HEK293 (cell line): ENCODE data around the gene VIPR2.

Experiments
- CTCF ChIA-PET: fragments of 350-600 bp; formaldehyde crosslinking; extraction: SDS; loops from one replicate; lab custom pipeline; 2021; ENCODE audit warnings: antibody characterized with exemption; lab: Yijun Ruan, JAX
- POLR2A ChIA-PET: fragments of 300-600 bp; formaldehyde crosslinking; extraction: SDS; loops from one replicate; lab custom pipeline; 2020; ENCODE audit warnings: antibody characterized with exemption, inconsistent platforms; lab: Yijun Ruan, JAX
- H3K27ac ChIP-seq: fragments of 200-500 bp; sonication (Bioruptor generic); 2 replicates; pipeline ENCODE4 v1.5.1; 2014; ENCODE audit warnings: low read depth, low read length, control low read depth, inconsistent platforms; ENCODE audit errors: extremely low read depth
- H3K36me3 ChIP-seq, 2 experiments: fragments of 200-500 bp in 1 of 2; sonication (Bioruptor generic) in 1 of 2; 1 replicate in 1 of 2; 2 replicates in 1 of 2; pipeline ENCODE4 v1.5.1; 2014 to 2017; ENCODE audit warnings: inconsistent platforms in 2 of 2, low read length in 2 of 2; ENCODE audit not compliant: control insufficient read depth in 2 of 2, insufficient read depth in 1 of 2
- H3K4me1 ChIP-seq: fragments of 200-500 bp; sonication (Bioruptor generic); 2 replicates; pipeline ENCODE4 v1.5.1; 2014; ENCODE audit warnings: mild to moderate bottlenecking, low read length, inconsistent platforms; ENCODE audit not compliant: control insufficient read depth, insufficient read depth
- H3K4me3 ChIP-seq: 2 replicates; pipeline ENCODE4 v1.5.1; 2011; ENCODE audit warnings: low read depth, mild to moderate bottlenecking, control low read depth, low read length, moderate library complexity
- H3K9me3 ChIP-seq: fragments of 200-500 bp; sonication (Bioruptor generic); 2 replicates; pipeline ENCODE4 v1.5.1; 2014; ENCODE audit warnings: low read depth, low read length, inconsistent platforms; ENCODE audit not compliant: control insufficient read depth, insufficient read depth
- HIC1 ChIP-seq: fragments of 450-650 bp; formaldehyde crosslinking; IDR thresholded peaks from 2 replicates; pipeline ENCODE4 v1.5.1; 2016; ENCODE audit warnings: missing biosample characterization, missing genetic modification characterization
- KLF1 ChIP-seq: fragments of 450-650 bp; formaldehyde crosslinking; IDR thresholded peaks from 2 replicates; pipeline ENCODE4 v1.5.1; 2016; ENCODE audit warnings: missing biosample characterization, missing genetic modification characterization
- KLF16 ChIP-seq: fragments of 450-650 bp; formaldehyde crosslinking; IDR thresholded peaks from 2 replicates; pipeline ENCODE4 v1.5.1; 2017; ENCODE audit warnings: missing biosample characterization, missing genetic modification characterization
- KLF7 ChIP-seq: fragments of 450-650 bp; formaldehyde crosslinking; IDR thresholded peaks from 2 replicates; pipeline ENCODE4 v1.5.1; 2016; ENCODE audit warnings: missing biosample characterization, missing genetic modification characterization, borderline replicate concordance
- SP2 ChIP-seq: fragments of 450-650 bp; formaldehyde crosslinking; IDR thresholded peaks from 2 replicates; pipeline ENCODE4 v1.5.1; 2016; ENCODE audit warnings: missing biosample characterization, missing genetic modification characterization
- ZFHX2 ChIP-seq: fragments of 450-650 bp; formaldehyde crosslinking; conservative IDR thresholded peaks from 2 replicates; pipeline ENCODE4 v1.5.1; 2016; ENCODE audit warnings: missing biosample characterization, missing genetic modification characterization
- ZFP3 ChIP-seq: fragments of 450-650 bp; formaldehyde crosslinking; IDR thresholded peaks from 2 replicates; pipeline ENCODE4 v1.5.1; 2016; ENCODE audit warnings: low read depth, missing biosample characterization, missing genetic modification characterization
- ZNF140 ChIP-seq: fragments of 450-650 bp; formaldehyde crosslinking; IDR thresholded peaks from 2 replicates; pipeline ENCODE4 v1.5.1; 2016; ENCODE audit warnings: missing biosample characterization, missing genetic modification characterization
- ZNF174 ChIP-seq: fragments of 450-650 bp; formaldehyde crosslinking; IDR thresholded peaks from 2 replicates; pipeline ENCODE4 v1.5.0; 2017; ENCODE audit warnings: missing biosample characterization, mild to moderate bottlenecking, missing genetic modification characterization
- ZNF18 ChIP-seq: fragments of 450-650 bp; formaldehyde crosslinking; IDR thresholded peaks from 2 replicates; pipeline ENCODE4 v1.5.1; 2016; ENCODE audit warnings: missing biosample characterization, missing genetic modification characterization
- ZNF184 ChIP-seq: fragments of 450-650 bp; IDR thresholded peaks from 2 replicates; pipeline ENCODE4 v1.5.1; 2018; ENCODE audit warnings: missing biosample characterization, mild to moderate bottlenecking, missing genetic modification characterization
- ZNF24 ChIP-seq: fragments of 450-650 bp; formaldehyde crosslinking; IDR thresholded peaks from 2 replicates; pipeline ENCODE4 v1.5.1; 2016; ENCODE audit warnings: missing biosample characterization, missing genetic modification characterization
- ZNF292 ChIP-seq: fragments of 450-650 bp; formaldehyde crosslinking; IDR thresholded peaks from 2 replicates; pipeline ENCODE4 v1.5.1; 2016; ENCODE audit warnings: low read depth, missing biosample characterization, missing genetic modification characterization, borderline replicate concordance
- ZNF302 ChIP-seq: fragments of 450-650 bp; formaldehyde crosslinking; IDR thresholded peaks from 2 replicates; pipeline ENCODE4 v1.5.1; 2016; ENCODE audit warnings: missing biosample characterization, missing genetic modification characterization, low read depth
- ZNF350 ChIP-seq: fragments of 450-650 bp; formaldehyde crosslinking; IDR thresholded peaks from 2 replicates; pipeline ENCODE4 v1.5.0; 2017; ENCODE audit warnings: missing biosample characterization, mild to moderate bottlenecking, missing genetic modification characterization
- ZNF362 ChIP-seq: fragments of 450-650 bp; formaldehyde crosslinking; IDR thresholded peaks from 2 replicates; pipeline ENCODE4 v1.5.1; 2016; ENCODE audit warnings: missing biosample characterization, missing genetic modification characterization
- ZNF548 ChIP-seq: fragments of 450-650 bp; formaldehyde crosslinking; IDR thresholded peaks from 2 replicates; pipeline ENCODE4 v1.5.1; 2016; ENCODE audit warnings: missing biosample characterization, missing genetic modification characterization
- ZNF629 ChIP-seq: fragments of 450-650 bp; formaldehyde crosslinking; IDR thresholded peaks from 2 replicates; pipeline ENCODE4 v1.5.1; 2017; ENCODE audit warnings: missing biosample characterization, missing genetic modification characterization
- ZNF707 ChIP-seq: fragments of 450-650 bp; formaldehyde crosslinking; IDR thresholded peaks from 2 replicates; pipeline ENCODE4 v1.5.1; 2016; ENCODE audit warnings: missing biosample characterization, missing genetic modification characterization
- TF ChIP-seq, protein P1 (sequence below): fragments of 450-650 bp; formaldehyde crosslinking; IDR thresholded peaks from 2 replicates; pipeline ENCODE4 v1.5.1; 2017; ENCODE audit warnings: missing biosample characterization, missing genetic modification characterization

The VIPR2 gene

GRCh38 chr7:159049266-159050025 is 95.2 kb downstream of the VIPR2 start:
- POLR2A ChIA-PET, result no interaction called here

GRCh38 chr7:159048656-159049055 is 96.0 kb downstream of the VIPR2 start:
- Histone ChIP-seq H3K9me3 (no peaks in the 10 kb centered on the region), H3K4me1 (no peaks in the 10 kb centered on the region), H3K36me3 (no peaks in the 10 kb centered on the region), H3K4me3 (no peak overlapping the region), H3K27ac (no peak overlapping the region)
- TF ChIP-seq ZNF18 (tag by site-specific recombination) (no peak), ZFP3 (tag by site-specific recombination) (no peak), ZNF292 (tag by site-specific recombination) (no peak), ZNF629 (tag by site-specific recombination) (no peak), ZNF24 (tag by site-specific recombination) (no peak), KLF16 (tag by site-specific recombination) (no peak), ZNF302 (tag by site-specific recombination) (no peak), ZFHX2 (tag by site-specific recombination) (no peak)
- POLR2A ChIA-PET, result no interaction called here
- CTCF ChIA-PET, result no interaction called here

More at GRCh38 chr7:159049266-159050025, 95.2 kb downstream of the VIPR2 start:
- no peak overlapping the region for H3K4me3 ChIP-seq
- H3K9me3 ChIP-seq, result no peaks in the 10 kb centered on the region
- H3K4me1 ChIP-seq, result no peaks in the 10 kb centered on the region
- H3K27ac ChIP-seq, result no peak overlapping the region
- no peaks in the 10 kb centered on the region for H3K36me3 ChIP-seq
- CTCF ChIA-PET, result no interaction called here
- no peak for TF ChIP-seq SP2 (tag by site-specific recombination)
- TF ChIP-seq ZNF18 (tag by site-specific recombination), result no peak
- TF ChIP-seq ZNF548 (tag by site-specific recombination), result no peak
- TF ChIP-seq KLF1, result no peak
- TF ChIP-seq ZNF362 (tag by site-specific recombination), result no peak
- TF ChIP-seq ZNF350 (tag by site-specific recombination), result no peak
- TF ChIP-seq, protein P1, sequence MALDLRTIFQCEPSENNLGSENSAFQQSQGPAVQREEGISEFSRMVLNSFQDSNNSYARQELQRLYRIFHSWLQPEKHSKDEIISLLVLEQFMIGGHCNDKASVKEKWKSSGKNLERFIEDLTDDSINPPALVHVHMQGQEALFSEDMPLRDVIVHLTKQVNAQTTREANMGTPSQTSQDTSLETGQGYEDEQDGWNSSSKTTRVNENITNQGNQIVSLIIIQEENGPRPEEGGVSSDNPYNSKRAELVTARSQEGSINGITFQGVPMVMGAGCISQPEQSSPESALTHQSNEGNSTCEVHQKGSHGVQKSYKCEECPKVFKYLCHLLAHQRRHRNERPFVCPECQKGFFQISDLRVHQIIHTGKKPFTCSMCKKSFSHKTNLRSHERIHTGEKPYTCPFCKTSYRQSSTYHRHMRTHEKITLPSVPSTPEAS (tag by site-specific recombination), result no peak
- no peak for TF ChIP-seq ZNF140 (tag by site-specific recombination)
- no peak for TF ChIP-seq ZNF184 (tag by site-specific recombination)
- TF ChIP-seq HIC1 (tag by site-specific recombination), result no peak
- no peak for TF ChIP-seq ZNF707 (tag by site-specific recombination)
- no peak for TF ChIP-seq KLF7 (tag by site-specific recombination)
- no peak for TF ChIP-seq ZNF174 (tag by site-specific recombination)
